NAMALWA (cell line): ENCODE data around the gene PUM1.

Source experiments
- DNase-seq: peaks from one replicate; pipeline ENCODE4 v3.0.0-alpha.2; 2015; ENCODE audit warnings: low spot score

Gene PUM1

GRCh38 chr1:30892671-30893073, 172.8 kb downstream of the PUM1 start:
- no peak for DNase-seq

DNA sequence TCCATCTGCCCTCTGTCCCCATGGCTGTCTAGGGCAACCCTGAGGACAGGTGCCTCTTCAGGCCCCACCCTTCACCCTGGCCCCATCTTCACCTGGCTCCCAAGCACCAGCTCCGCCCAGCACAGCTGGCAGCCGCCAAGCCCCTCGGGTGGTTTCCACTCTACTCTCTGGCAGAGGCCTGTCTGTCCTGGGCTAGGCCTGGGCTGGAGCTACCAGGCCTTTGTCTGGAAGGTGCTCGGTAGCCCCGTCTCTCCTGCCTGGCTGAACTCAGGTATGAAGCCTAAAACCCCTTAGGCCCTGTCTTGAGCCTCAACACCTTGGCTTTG, 174.3 kb downstream of the PUM1 start:
- DNase-seq: no peak

DNA sequence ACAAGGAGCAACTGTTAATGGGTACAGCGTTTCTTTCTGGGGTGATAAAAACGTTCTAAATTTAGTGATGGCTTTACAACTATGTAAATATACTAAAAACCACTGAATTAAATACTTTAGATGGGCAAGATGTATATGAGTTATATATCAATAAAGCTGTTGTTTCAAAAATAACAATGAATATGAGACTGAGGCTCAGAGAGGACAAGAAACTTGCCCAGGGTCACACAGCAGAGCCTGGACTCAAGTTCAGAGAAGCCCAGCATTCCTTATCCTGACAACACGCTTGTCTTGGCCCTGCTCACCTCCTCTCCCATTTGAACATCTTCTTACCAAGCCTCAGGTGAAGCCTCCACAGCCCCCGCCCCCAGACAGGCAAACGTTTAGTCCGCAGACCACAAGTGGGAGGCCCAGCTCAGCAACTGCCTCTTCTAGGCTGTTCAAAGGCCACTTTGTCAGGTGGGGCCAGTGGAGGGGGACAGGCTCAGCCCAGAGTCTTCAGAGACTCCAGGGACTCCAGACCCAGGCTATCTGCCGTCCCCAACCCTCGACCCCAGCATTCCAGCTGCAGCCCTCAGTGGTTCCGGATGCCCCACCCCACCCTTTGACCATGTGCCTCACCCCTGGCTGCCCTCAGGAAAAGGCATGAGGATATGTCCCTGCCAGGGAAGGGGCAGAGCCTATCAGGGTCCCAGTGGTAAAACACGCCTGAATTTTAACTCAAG, 174.9 kb downstream of the PUM1 start:
- no peak for DNase-seq

- DNase-seq: no peak
Measured at GRCh38 chr1:30889511-30889910, 176.0 kb downstream of the PUM1 start.

- no peak for DNase-seq
Measured at GRCh38 chr1:30888975-30889374, 176.5 kb downstream of the PUM1 start.

DNA sequence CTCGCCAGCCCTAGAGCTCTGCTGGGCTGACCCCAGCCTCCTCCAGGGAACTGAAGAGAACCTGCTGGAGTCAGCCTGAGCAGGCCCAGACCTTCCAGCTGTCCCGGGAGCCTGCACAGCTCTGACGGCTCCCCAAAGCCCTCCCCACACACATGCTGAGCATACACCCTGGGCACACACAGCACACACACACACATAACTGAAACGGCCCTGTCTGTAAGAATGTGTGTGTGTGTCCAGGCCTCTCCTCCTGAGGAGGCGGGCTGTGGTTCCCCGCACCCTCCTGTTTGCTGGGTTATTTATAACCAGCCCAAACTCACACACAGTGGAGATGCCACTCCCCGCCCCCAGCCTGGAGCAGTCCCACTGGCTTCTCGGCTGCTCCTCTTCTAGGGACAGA, 177.1 kb downstream of the PUM1 start:
- DNase-seq: no peak

- peak; percentile 43 for DNase-seq
Measured at GRCh38 chr1:30887485-30888315, 177.8 kb downstream of the PUM1 start.

DNA sequence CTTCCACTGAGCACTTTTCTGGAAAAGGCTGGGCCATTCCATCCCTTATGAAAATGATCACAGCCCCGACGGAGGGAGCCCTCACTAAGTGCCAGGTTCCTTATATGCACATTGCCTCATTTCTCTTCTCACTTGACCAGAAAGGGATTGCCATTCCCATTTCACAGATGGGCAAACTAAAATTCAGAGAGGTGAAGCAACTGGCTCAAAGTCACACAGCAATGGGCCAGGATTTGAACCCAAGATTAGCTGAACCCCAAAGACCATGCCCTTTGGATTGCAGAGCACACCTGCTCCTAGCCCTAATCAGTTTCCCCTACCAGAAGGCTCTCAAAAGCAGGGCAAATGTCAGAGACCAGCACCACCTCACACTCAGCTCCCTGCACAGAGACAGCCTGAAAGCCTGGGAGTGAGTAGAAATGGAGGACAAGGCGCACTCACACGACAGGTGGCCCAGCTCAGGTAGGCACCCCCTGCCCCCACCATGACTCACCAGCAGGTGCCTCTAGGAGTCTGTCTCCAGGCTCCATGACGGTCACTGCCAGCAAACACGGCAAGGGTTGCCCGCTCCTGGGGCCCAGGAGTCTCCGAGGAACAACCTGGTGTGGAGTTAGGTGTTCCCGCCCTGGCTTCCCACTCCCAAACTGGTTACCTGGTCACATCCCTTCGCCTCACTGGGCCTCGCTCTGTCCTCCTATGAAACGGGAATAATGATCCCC, 178.6 kb downstream of the PUM1 start:
- DNase-seq: no peak

DNA sequence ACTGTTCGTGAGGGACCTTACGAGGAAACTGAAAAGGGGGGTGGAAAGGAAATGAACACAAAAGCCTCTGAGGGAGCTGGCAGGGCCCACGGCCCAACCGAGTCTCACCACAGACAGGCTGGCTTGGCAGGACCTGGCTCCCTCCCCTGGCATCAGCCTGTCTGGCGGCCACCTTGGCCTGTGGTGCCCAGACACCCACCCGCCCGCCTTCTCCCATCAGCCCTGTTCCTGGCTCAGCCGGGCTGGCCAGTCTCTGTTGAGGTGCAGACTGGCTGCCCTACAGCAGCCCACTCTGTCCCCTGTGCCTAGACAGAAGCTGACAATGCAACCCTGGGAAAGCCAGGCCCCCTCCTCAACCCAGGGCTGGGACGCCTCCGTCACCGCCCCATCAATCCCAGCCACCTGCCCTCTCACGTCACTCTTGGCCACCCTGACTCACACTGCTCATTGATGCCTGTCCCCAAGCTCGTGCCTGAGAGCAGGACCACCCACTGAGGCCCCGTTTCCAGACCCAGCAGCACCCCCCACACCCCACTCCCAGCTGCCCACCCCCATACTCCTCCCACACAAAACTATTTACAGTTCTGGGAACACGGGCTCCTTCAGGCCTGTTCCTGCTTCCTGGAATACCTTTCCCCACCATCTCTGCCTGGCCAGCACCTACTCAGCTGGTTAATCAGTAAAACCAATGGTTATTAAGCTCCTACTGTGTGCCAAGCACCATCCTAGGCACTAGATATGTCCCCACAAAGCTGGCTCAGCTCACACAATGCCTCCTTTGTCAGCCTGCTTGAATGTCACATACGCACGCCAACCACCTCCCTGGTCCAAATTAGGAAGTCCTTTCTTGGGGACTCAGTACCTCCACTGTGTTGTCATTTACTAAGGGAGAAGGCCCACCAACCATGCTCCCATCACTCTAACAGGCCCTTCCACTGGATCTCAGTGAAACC, 179.7 kb downstream of the PUM1 start:
- no peak for DNase-seq

DNA sequence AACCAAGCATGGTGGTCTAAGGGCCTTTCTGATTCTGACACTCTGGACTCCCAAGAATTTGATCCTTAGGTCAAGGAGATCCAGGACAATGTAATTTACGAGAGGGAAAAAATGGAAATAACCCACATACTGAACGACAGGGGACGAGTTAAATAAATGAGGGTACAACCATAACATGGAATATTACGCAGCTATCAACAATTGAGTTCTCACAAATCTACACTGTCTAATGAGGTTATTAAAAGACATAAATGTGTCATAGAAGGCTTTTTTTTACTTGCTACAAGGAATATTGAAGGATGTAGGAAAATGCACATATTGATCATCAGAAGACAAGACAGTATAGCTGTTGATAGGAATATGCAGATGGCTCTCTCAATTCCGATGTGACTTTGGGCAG, 180.8 kb downstream of the PUM1 start:
- DNase-seq: no peak

GRCh38 chr1:30883389-30884172, 181.9 kb downstream of the PUM1 start:
- DNase-seq: no peak

DNA sequence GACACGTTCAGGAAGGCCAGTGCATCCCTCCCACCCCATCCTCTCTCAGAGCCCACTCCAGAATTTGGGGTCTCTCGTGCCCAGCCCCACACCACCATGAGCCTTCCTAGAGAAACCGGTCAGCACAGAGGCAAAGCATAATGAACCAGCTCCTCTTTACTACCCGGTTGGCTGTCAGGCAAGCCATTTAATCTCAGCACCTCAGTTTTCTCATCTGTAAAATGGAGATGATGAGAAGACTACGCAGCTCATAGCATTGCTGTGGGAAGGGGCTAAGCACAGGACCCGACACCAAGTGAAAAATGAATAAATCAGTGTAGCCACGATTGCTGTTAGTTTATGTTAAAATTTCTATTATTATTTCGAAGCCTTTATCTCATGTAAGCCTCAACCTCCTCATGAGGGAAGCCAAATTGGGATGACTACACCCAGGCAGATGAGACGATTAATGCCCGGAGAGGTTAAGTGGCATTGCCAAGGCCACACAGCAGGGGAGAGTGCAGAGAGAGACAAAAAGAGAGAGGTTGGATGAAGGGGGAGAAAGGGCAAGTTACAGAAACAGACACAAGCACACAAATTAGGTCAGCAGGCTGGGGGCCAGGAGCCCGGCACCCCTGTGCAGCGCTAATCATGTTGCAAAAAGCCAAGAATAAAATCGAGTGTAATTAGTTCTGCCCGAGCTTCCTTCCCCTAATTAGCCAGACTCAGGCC, 182.7 kb downstream of the PUM1 start:
- DNase-seq: no peak
